Stimulated activated naive CD8-positive, alpha-beta T cell treated with anti-CD3 and anti-CD28 coated beads, Interleukin-15, amount 100 ng/mL, for 72 hours (primary cell): ENCODE results near the gene VOPP1.

Experiments used
- ATAC-seq: fragments of 150-1000 bp; cut with Tn5 transposase; 2 replicates; pipeline ENCODE4 v1.10.0; 2021; ENCODE audit warnings: mild to moderate bottlenecking, moderate library complexity
- DNase-seq, 2 donors: peaks; one replicate each; pipeline ENCODE4 v3.0.0; 2021 to 2022
- H3K27ac Mint-ChIP-seq, 2 donors: one replicate each; pipeline ENCODE4 v1.8.0; 2022; ENCODE audit warnings: mild to moderate bottlenecking in 2 of 2, mixed read lengths in 2 of 2, moderate library complexity in 2 of 2
- H3K27me3 Mint-ChIP-seq: one replicate; pipeline ENCODE4 v1.8.0; 2022; ENCODE audit warnings: mixed read lengths
- H3K4me1 Mint-ChIP-seq: one replicate; pipeline ENCODE4 v1.8.0; 2022; ENCODE audit warnings: mild to moderate bottlenecking, mixed read lengths
- H3K4me3 Mint-ChIP-seq, 2 donors: one replicate each; pipeline ENCODE4 v1.8.0; 2022; ENCODE audit warnings: mild to moderate bottlenecking in 2 of 2, mixed read lengths in 2 of 2, moderate library complexity in 1 of 2
- H3K9me3 Mint-ChIP-seq, 2 donors: one replicate each; pipeline ENCODE4 v1.8.0; 2022; ENCODE audit warnings: mixed read lengths in 2 of 2

VOPP1 gene

DNA sequence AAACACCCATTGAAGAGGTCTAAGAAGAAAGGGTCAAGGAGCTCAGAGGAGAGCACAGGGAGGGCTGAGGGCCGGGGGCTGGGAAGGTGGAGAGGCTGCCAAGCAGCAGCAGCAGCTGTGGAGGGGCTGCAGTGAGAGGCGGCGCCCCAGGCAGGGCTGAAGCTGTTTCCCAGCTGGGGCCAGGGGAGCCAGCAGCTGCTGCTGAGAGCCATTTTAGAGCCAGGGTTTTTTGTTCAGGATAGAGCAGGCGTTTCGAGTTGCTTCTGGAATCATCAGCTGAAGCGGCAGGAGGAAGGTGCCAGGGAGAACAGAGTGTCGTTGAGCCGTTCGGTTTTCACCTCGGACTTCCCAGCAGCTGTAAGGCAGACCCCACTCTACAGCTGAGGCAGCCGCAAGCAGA is 144.5 kb downstream of the VOPP1 start:
- no peaks in the 10 kb centered on the region for H3K27me3 Mint-ChIP-seq
- peak; percentile 31 for ATAC-seq
- H3K27ac Mint-ChIP-seq = peak overlapping the region in 1 of 2 donors; percentile 92
- peaks cover 18% of the 10 kb centered on the region for H3K4me1 Mint-ChIP-seq
- no peaks in the 10 kb centered on the region for H3K9me3 Mint-ChIP-seq
- no peak for DNase-seq
- H3K4me3 Mint-ChIP-seq = peak overlapping the region in 1 of 2 donors; percentile 47

DNA sequence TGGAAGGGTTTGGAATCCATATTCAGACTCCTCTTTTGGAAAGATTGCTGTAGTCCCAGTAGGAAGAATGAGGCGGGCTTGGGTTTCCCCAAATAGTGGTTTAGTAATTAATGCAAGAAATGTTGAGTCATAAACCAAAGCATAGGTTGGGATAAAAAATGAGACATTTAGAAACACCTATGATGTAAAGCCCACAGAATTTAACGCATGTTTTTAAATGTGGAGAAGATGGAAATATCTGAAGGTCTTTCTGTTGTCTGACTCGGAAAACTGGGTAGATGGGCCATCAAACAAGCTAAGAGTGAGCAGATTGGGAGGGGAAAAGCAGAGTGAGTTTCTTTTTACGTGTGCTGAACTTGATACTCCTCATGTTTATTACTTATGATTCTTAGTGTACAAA is 145.0 kb downstream of the VOPP1 start:
- peaks cover 16% of the 10 kb centered on the region for H3K4me1 Mint-ChIP-seq
- peak overlapping the region in 1 of 2 donors; percentile 47 for H3K4me3 Mint-ChIP-seq
- no peaks in the 10 kb centered on the region for H3K27me3 Mint-ChIP-seq
- ATAC-seq (peak; percentile 54), DNase-seq (no peak)
- peak overlapping the region; percentile 92 for H3K27ac Mint-ChIP-seq
- no peaks in the 10 kb centered on the region for H3K9me3 Mint-ChIP-seq

DNA sequence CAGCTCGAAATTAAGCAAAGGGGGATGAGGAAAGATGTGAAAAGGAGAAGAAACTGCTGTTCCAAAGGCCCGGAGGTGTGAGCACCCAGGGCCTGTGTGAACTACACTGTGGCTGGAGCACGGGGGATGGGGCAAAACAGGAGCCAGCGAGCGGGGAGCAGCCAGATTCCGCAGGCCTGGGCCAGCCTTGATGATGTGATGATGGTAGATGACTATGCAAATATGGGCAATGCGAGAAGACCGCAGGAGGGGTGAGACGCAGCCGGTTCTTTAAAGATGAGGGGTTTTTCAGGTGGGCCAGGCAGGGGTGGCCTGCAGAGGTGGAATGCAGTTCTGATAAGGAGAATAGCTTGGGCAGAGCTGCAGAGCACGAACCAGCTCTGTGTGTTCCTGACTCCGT is 145.6 kb downstream of the VOPP1 start:
- Mint-ChIP-seq H3K27ac (peak overlapping the region in 1 of 2 donors; percentile 73), H3K27me3 (no peaks in the 10 kb centered on the region), H3K4me1 (peaks cover 16% of the 10 kb centered on the region), H3K9me3 (no peaks in the 10 kb centered on the region), H3K4me3 (no peak overlapping the region)
- ATAC-seq = no peak
- no peak for DNase-seq

DNA sequence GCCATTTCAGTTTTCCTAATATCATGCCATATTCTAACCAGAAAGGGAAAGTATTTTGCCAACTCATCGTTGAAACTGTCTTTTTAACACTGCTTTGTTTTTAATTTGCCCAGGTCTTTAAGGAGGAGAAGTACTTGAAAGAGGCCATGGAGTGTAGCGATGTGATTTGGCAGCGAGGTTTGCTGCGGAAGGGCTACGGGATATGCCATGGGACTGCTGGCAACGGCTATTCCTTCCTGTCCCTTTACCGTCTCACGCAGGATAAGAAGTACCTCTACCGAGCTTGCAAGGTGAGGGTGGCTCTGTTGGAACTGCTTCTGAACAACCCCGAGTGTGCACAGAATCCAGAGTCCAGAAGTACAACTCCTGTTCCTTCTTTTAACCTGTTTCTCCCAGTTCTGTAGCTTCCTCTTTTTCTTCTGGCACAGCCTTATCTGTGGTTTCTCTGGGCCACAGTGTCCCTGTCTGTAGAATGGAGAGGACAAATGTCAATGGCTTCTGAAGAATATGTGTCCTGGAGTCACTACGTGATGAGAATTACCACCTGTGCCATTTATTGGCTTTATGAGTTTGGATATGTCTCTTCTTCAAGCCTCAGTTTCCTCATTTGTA is 147.1 kb downstream of the VOPP1 start:
- no peaks in the 10 kb centered on the region for H3K9me3 Mint-ChIP-seq
- no peaks in the 10 kb centered on the region for H3K27me3 Mint-ChIP-seq
- ATAC-seq = no peak
- H3K4me3 Mint-ChIP-seq = no peak overlapping the region
- peaks cover 16% of the 10 kb centered on the region for H3K4me1 Mint-ChIP-seq
- no peak for DNase-seq
- no peak overlapping the region for H3K27ac Mint-ChIP-seq

DNA sequence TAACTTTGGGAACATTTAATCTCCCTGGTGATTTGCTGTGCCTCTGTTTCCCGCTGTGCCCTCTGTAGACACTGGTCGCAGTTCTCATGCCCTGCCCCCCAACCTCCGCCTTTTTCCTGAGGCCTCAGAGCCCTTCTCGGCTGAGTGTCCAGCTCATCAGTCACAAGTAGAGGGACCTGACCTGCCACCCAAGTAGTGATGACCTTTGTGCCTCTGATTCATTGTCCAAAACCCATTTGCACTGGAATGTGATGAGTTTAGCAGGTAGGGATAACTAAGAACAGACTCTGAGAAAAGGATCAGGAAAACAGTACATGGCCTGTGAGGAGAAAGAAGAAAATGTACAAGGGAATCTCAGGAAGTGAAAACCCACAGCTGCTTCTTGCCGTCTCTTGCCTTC is 148.4 kb downstream of the VOPP1 start:
- H3K4me3 Mint-ChIP-seq = no peak overlapping the region
- H3K9me3 Mint-ChIP-seq = no peaks in the 10 kb centered on the region
- ATAC-seq = no peak
- no peaks in the 10 kb centered on the region for H3K27me3 Mint-ChIP-seq
- H3K27ac Mint-ChIP-seq = no peak overlapping the region
- DNase-seq = no peak
- peaks cover 16% of the 10 kb centered on the region for H3K4me1 Mint-ChIP-seq

DNA sequence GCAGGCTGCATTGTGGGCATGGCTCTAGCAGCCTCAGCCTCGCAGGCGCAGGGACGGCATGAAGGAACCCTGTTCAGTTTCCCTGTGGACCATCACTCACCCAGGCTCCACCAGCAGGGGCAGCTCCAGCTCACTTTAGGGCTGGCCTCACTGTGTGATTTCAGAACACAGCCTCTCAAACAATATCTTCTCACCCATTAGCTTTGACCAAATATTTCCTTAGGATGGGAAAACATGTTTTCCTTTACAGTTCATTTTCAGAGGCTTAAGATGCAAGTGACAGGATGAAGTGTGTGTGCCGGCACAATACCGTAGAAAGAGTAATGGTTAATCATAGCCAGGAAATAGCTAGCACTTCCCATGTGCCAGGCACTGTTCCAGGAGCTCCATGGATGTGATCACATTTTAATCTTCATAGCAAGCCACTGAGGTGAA is 149.0 kb downstream of the VOPP1 start:
- Mint-ChIP-seq H3K27ac (no peak overlapping the region), H3K4me1 (peaks cover 16% of the 10 kb centered on the region), H3K27me3 (no peaks in the 10 kb centered on the region), H3K4me3 (no peak overlapping the region), H3K9me3 (no peaks in the 10 kb centered on the region)
- no peak for ATAC-seq
- no peak for DNase-seq
